ENCODE results near the gene FAM174A. TPM values are rescaled to one million over a fixed set of nuclear protein-coding genes. Genes with fewer than 3 reads are reported as not detected.

Gene FAM174A
- total and polyA plus RNA-seq, 9 of the 15 experiments (the other 6 are each of a cell fraction or from before 2014, with no cell fraction given), result 0.14 to 2.9 (median 1.2) TPM

DNA sequence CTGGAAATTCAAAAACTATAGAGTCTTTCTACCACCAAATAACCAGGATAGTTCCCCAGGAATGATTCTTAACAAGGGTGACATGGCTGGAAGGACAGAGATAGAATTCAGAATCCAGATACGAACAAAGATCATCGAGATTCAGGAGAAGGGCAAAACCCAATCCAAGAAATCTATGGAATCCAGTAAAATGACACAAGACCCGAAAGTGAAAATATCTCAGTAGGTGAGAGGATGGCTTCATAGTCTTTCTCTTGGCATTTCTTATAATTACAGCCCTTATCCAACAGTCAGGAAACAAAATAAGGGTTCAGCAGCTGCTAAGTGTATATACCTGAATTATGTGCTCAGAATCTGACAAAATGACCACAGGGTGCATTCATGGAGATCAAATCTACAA lies 81.8 kb downstream of the FAM174A start:
- H3K36me3 ChIP-seq (ENCODE audit: control insufficient read depth, insufficient read depth, low read length), result no peaks in the 10 kb centered on the region
- no peaks in the 10 kb centered on the region for H4K20me1 ChIP-seq (replicated peaks; ENCODE audit: control insufficient read depth, insufficient read depth, low read length)
- FAIRE-seq, result no peak
- no peak for ATAC-seq
- DNase-seq (ENCODE audit: extremely low read depth in 1 of 4, low spot score in 3 of 4), result no peak
- 0% methylated on average over 3 of the region's 3 CpGs for WGBS (ENCODE audit: insufficient coverage, low coverage, missing lambda C conversion rate)
- POLR2A ChIA-PET, result no interaction called here
- H3K27ac ChIP-seq (ENCODE audit: extremely low read depth, low read depth, low read length), result no peak overlapping the region
- H3K4me1 ChIP-seq (replicated peaks in 1 of 2; ENCODE audit: control insufficient read depth in 2 of 2, insufficient read depth in 2 of 2, low read length in 2 of 2), result no peaks in the 10 kb centered on the region
- no TSS peak for BruUV-seq (replicated peaks)
- H3K9me1 ChIP-seq (ENCODE audit: control insufficient read depth, insufficient read depth, low read length), result no peaks in the 10 kb centered on the region
- no peaks in the 10 kb centered on the region for H3K27me3 ChIP-seq (ENCODE audit: control insufficient read depth in 2 of 2, insufficient read depth in 2 of 2, low read length in 2 of 2)
- H3K9me3 ChIP-seq (replicated peaks; ENCODE audit: control insufficient read depth, insufficient read depth, low read depth, low read length), result no peaks in the 10 kb centered on the region
- in situ Hi-C loops (cut with MboI) (no loop called here), intact Hi-C loops (cut with micrococcal nuclease) (loop anchor here (10.0 kb wide), 1 partner anchor 288 kb away; the partner anchor contains the start of gene ST8SIA4)
- no peak overlapping the region for H2AFZ ChIP-seq (ENCODE audit: low read depth, low read length)
- H3K4me3 ChIP-seq, result no peak overlapping the region
- H3K9ac ChIP-seq (ENCODE audit: insufficient read depth in 1 of 2, low read depth in 2 of 2, low read length in 2 of 2), result no peak overlapping the region
- H3K4me2 ChIP-seq (ENCODE audit: insufficient read depth, low read length), result no peak overlapping the region
- no peaks in the 10 kb centered on the region for H3K79me2 ChIP-seq (ENCODE audit: control insufficient read depth, insufficient read depth, low read length)
- CTCF ChIA-PET (ENCODE audit: low intra/inter-chr PET ratio), result no interaction called here
- TF ChIP-seq TEAD4 (IDR thresholded peaks at IDR 0.05; ENCODE audit: low read length) (no peak), TEAD4 (CRISPR knock-in tag; IDR thresholded peaks at IDR 0.05; ENCODE audit: borderline replicate concordance) (no peak), SMARCB1 (IDR thresholded peaks at IDR 0.05; ENCODE audit: insufficient read length, low read depth) (no peak), SRSF9 (IDR thresholded peaks at IDR 0.05; ENCODE audit: borderline replicate concordance, low read depth, low read length) (no peak), PTTG1 (tag; IDR thresholded peaks at IDR 0.05; ENCODE audit: low read depth) (no peak), STAT5A (IDR thresholded peaks at IDR 0.05; ENCODE audit: borderline replicate concordance, low read length) (no peak), PURB (CRISPR knock-in tag; IDR thresholded peaks at IDR 0.05; ENCODE audit: low read depth) (no peak), NR2C2 (CRISPR knock-in tag; IDR thresholded peaks at IDR 0.05) (no peak), NR2C2 (tag; IDR thresholded peaks at IDR 0.05) (no peak), AFF1 (IDR thresholded peaks at IDR 0.05; ENCODE audit: low read depth in 1 of 2, partially characterized antibody in 2 of 2) (no peak), ATF1 (CRISPR knock-in tag; IDR thresholded peaks at IDR 0.05) (no peak), ATF1 (tag; IDR thresholded peaks at IDR 0.05) (no peak), ARID3A (IDR thresholded peaks at IDR 0.05; ENCODE audit: borderline replicate concordance, low read depth, low read length) (no peak), SMARCA5 (IDR thresholded peaks at IDR 0.05) (no peak)
- TF ChIP-seq, protein P1, sequence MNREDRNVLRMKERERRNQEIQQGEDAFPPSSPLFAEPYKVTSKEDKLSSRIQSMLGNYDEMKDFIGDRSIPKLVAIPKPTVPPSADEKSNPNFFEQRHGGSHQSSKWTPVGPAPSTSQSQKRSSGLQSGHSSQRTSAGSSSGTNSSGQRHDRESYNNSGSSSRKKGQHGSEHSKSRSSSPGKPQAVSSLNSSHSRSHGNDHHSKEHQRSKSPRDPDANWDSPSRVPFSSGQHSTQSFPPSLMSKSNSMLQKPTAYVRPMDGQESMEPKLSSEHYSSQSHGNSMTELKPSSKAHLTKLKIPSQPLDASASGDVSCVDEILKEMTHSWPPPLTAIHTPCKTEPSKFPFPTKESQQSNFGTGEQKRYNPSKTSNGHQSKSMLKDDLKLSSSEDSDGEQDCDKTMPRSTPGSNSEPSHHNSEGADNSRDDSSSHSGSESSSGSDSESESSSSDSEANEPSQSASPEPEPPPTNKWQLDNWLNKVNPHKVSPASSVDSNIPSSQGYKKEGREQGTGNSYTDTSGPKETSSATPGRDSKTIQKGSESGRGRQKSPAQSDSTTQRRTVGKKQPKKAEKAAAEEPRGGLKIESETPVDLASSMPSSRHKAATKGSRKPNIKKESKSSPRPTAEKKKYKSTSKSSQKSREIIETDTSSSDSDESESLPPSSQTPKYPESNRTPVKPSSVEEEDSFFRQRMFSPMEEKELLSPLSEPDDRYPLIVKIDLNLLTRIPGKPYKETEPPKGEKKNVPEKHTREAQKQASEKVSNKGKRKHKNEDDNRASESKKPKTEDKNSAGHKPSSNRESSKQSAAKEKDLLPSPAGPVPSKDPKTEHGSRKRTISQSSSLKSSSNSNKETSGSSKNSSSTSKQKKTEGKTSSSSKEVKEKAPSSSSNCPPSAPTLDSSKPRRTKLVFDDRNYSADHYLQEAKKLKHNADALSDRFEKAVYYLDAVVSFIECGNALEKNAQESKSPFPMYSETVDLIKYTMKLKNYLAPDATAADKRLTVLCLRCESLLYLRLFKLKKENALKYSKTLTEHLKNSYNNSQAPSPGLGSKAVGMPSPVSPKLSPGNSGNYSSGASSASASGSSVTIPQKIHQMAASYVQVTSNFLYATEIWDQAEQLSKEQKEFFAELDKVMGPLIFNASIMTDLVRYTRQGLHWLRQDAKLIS (CRISPR knock-in tag; IDR thresholded peaks at IDR 0.05), result no peak
